Activated CD4-positive, alpha-beta memory T cell treated with anti-CD3 and anti-CD28 coated beads, Interleukin-2, amount 10 ng/mL, durations not matched to agents 7 days and 5 days (primary cell): ENCODE data around the gene CASP5. TPM values are rescaled to one million over a fixed set of nuclear protein-coding genes. Genes with fewer than 3 reads are reported as not detected.

Experiments used
- CTCF ChIA-PET: fragments of 350-600 bp; sonication (Branson Sonifier 250); formaldehyde crosslinking; loops from one replicate; lab custom pipeline; 2021; ENCODE audit warnings: antibody characterized with exemption, inconsistent platforms; lab: Charles Lee
- POLR2A ChIA-PET: fragments of 350-600 bp; sonication (Branson Sonifier 250); formaldehyde crosslinking; loops from one replicate; lab custom pipeline; 2021; ENCODE audit warnings: antibody characterized with exemption; lab: Charles Lee
- DNase-seq: peaks from one replicate; pipeline ENCODE4 v3.0.0-alpha.2; 2020
- H3K27ac Mint-ChIP-seq: one replicate; pipeline ENCODE4 v1.8.0; 2021; ENCODE audit warnings: mild to moderate bottlenecking, mixed read lengths
- H3K27me3 Mint-ChIP-seq: one replicate; pipeline ENCODE4 v1.8.0; 2021; ENCODE audit warnings: mixed read lengths
- H3K36me3 Mint-ChIP-seq: one replicate; pipeline ENCODE4 v1.8.0; 2021; ENCODE audit warnings: low read depth, mixed read lengths
- H3K4me1 Mint-ChIP-seq: one replicate; pipeline ENCODE4 v1.8.0; 2021; ENCODE audit warnings: mixed read lengths
- H3K4me3 Mint-ChIP-seq: one replicate; pipeline ENCODE4 v1.8.0; 2021; ENCODE audit warnings: mild to moderate bottlenecking, mixed read lengths
- H3K9me3 Mint-ChIP-seq: one replicate; pipeline ENCODE4 v1.8.0; 2021; ENCODE audit warnings: mixed read lengths
- total RNA-seq, 2 experiments: library from RNA; stranded (reverse); gene quantifications; one replicate each; pipeline ENCODE4 v1.2.3, GENCODE V29; 2021

Gene CASP5
- total RNA-seq, 2 experiments from 2014 or later = 0.30 TPM; not detected in 1

DNA sequence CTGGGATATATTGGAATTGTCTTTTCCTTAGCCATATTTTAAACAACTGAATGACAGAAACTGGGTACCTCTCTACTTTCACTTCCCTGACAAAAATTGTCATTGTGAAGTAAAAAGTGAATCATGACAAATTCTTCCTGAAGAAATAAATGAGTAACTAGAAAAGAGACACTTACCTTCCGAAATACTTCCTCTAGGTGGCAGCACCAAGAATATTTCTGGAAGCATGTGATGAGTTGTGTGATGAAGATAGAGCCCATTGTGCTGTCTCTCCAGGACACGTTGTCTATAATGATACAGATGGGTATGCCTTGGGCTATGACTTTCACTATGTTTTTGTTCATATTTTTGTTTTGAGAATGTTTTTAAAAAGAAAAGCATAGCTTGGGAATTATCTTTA, 76.1 kb downstream of the CASP5 start:
- Mint-ChIP-seq H3K27ac (no peak overlapping the region), H3K36me3 (peaks cover 95% of the 10 kb centered on the region), H3K27me3 (no peaks in the 10 kb centered on the region), H3K4me1 (peaks cover 4% of the 10 kb centered on the region), H3K9me3 (no peaks in the 10 kb centered on the region), H3K4me3 (no peak overlapping the region)
- ChIA-PET POLR2A (interaction anchor here (0.6 to 0.7 kb wide), 2 partner anchors 148 to 908 kb away, joined by 3 read pairs; no protein-coding TSS in a partner anchor), CTCF (interaction anchor here (0.9 to 1.8 kb wide), 5 partner anchors 12 to 337 kb away, joined by 3 to 8 read pairs (median 4); no protein-coding TSS in a partner anchor)
- DNase-seq = peak; percentile 19

Other genes starting within 250 kb of the CASP5 start
- under 1 TPM; 0.50 to 0.83 TPM for gene CASP12, start 124.7 kb downstream of the CASP5 start, total RNA-seq
- 100 to 1,000 TPM; 138 TPM for gene CASP4, start 54.6 kb downstream of the CASP5 start, total RNA-seq
- 100 to 1,000 TPM; 130 to 132 TPM for gene CASP1, start 12.0 kb upstream of the CASP5 start, total RNA-seq
- gene CARD16, start 22.2 kb upstream of the CASP5 start, total RNA-seq = 100 to 1,000 TPM in 1 of 2 experiments, 10 to 100 TPM in 1; 98.1 to 101 TPM
- gene CARD18, start 116.6 kb upstream of the CASP5 start, total RNA-seq = not detected